NCI-H1092 (cell line): ENCODE results near the gene PTGER3.
"Not testable (repeated sequence)": the region's sequence is repeated elsewhere in the genome, so short reads cannot be mapped to it uniquely, and the experiment has no call there.

Experiments
- DNase-seq: peaks from one replicate; lab custom pipeline; 2025; lab: John Stamatoyannopoulos, UW

The PTGER3 gene

DNA sequence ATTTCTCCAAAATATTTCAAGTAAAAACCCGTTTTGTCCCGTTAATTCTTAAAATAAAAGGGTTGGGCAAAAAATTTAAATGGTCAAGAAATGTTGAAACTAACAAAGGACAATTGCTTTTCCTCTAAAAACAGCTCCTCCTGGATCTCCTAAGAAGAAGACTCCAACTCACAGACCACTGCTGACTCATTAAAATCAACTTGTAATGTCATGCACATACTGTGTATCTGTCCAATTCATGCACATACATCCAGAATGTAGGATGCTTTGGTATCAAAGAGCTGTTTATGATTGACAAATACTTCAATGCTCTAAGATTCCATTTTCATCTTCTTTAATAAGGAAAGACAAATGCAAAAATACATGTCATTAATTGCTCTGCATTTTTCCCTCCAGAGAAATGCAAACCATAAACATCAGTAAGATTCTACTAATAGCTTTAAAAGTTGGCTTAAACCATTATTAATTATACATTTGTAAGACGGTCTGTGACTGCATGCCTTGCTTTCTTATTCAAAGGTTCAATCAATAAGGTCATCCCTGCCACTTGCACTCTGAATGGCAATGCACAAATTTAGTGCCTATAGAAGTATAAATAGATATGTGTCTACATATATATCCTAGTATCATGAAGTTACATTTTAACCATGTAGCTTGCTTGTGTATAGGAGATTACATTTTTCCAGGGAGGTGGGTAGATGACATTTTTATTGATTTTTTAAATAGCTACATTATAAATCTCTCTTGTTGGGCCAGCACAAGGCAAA is 44.7 kb downstream of the PTGER3 start:
- DNase-seq: no peak

DNA sequence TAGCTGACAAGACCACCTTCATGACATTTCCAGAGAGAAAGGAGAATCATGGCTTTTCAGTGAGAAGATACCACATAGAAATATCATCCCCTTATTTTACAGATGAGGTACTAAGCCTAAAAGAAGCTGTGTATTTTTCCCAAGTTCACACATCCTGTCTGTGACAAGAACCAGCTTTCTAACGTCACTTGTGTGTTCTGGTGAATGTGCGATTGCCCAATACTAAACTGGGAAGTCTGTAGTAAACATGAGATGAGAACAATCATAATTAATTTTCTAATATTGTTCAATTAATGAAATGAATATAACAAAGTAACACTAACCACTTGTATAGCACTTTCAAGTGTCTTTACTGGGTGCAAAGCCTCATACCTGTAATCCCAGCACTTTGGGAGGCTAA is 46.0 kb downstream of the PTGER3 start:
- DNase-seq: no peak

DNA sequence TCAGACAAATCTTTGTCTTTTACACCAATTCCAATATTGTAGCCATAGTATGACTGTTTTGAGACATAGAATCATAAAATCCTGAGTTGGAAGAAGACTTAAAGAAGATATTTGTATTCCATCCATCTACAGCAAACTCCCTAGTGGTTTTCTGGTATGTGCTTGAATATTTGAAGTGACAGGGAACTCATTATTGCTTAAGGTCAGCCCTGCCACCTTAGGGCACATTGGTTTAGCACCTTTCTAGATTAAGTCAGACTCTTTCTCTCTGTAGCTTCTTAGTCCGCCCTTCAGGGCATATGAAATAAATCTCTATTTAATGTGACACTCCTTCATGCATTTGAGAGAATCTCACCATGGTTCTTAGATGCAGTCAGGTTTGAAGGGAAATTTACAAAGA is 49.8 kb downstream of the PTGER3 start:
- DNase-seq: no peak

DNA sequence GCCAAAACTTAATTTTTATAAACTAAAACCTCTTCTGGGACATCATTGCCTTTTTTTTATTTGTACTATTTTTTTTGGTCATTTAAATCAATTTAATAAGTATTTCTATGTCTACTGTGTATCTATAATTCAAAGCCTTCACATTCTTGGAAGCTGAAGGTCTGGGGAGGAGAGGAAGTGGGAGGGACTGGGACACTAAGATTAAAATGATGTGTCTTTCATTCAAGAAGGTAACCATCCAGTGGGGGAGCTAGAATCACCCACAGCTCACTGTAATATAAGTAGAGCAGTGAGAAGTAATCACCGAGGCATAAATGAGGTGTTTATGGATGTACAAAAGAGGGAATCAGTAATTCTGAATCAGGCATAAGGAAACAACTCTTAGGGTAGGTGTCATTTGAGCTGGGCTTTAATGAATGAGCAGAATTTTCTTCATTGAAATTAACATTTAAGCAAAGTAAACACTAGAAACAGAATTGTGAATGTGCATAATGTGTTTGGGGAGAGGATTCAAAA is 52.8 kb downstream of the PTGER3 start:
- DNase-seq: no peak

DNA sequence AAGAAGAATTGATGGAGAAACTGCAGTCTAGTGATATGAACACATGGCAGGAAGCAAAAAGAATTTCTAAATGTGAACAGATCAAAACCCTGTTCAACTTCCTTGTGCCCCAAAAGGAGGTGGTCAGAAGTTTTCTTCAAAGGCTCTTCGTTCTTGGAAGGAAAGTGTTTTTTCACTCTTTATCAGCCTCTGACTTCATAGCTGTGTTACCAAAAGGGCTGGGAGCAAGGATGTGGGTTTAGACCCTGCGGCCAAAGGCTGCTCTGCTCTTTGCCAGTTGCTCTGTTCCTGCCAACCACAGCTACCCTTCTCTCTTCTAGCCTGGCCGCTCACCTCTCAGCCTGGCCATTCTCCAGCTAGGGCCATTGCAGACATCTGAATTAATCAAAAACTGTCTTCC is 53.8 kb downstream of the PTGER3 start:
- DNase-seq: no peak

DNA sequence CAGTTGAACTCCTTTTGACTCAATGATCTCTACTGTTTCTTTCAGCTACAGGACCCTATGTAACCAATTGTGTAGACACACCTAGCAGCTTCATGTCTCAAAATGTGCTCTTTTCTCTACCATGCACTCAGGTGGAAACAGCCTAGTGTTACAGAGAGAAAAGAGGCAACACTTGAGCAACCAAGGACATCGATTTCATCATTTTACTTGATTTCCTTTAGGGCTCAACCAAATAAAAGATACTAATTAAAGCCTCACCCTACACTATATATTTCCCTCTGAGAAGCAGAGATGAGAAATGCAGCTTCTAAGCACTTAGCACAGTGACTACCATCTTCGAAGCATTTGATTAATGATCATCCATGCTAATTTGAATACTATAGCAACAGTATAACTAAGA is 55.1 kb downstream of the PTGER3 start:
- DNase-seq: no peak

DNA sequence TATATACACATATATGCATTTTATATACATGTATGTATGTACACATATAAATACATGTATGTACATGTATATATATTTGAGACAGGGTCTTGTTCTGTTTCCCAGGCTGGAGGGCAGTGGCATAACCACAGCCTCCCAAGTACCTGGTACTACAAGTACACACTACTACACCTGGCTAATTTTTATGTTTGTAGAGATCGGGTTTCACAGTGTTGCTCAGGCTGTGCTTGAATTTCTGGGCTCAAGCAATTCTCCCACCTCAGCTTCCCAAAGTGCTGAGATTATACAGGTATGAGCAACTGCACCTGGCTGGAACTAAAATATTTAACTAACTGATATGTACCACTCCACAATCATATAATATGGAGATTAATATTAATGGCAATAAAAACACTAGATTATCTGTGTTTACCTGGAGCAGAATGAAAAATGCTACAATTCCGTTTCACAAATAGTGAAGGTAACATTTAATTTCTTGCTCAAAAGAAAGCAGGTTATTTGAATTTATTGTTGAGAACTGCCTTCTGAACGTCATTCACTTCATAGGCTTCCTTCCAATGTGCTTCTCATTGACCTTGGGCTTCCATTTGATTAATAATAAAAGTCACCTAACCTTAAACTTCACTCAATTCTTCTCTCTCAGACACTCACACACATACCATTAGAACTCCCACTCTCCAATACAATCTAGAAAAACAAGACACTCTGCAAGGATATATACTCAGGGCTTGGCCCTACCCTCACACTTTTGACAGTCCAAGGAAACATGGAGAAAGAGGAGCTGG is 57.0 kb downstream of the PTGER3 start:
- no peak for DNase-seq

DNA sequence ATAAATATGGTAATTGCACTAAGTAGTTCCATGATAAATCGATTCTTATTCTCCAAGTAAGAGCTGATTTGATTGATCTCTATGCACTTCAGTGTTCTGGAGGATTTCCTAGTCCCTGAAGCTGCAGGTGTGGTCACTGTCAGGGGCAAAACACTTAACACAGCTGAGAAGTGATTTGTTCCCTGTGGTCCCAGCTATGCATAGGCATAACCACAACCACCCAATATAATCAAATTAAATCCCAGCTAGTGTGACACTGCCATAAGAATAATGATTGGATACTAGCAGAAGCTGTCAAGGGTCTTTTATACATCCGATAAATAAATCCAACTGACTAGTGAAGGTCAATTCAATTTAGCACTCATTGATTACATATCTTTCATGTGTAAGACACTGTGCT is 60.1 kb downstream of the PTGER3 start:
- no peak for DNase-seq

DNA sequence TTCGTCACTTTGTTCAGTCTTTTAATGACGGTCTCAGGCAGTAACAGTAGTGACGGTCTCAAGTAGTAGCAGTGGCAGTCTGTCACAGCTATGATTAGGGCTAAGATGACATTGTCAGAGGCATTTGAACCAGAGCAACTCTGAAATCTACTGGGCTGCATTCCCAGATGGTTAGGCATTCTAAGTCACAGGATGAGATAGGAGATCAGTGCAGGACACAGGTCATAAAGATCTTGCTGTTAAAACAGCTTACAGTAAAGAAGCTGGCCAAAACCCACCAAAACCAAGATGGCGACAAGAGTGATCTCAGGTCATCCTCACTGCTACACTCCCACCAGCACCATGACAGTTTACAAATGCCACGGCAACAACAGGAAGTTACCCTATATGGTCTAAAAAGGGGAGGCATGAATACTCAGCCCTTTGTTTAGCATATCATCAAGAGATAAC is 61.8 kb downstream of the PTGER3 start:
- not testable (repeated sequence) for DNase-seq

DNA sequence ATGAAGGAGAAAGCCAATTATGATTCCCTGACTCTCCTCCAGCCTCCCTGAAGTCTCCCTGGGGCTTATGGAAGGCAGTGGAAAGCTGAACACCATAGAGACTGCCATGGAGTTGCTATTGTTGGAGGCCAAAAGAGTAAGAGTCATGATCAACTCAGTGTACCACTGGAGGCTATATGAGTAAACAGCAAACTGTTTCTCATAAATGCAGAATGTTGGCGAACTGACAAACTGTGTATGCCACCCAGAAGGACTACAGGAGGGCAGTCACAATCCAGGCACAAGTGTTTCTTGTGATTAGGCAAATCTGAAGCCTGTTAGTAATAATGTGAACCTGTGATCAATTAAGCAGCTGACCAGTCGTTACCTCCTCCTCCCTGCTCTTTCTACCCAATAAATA is 62.3 kb downstream of the PTGER3 start:
- DNase-seq: not testable (repeated sequence)

DNA sequence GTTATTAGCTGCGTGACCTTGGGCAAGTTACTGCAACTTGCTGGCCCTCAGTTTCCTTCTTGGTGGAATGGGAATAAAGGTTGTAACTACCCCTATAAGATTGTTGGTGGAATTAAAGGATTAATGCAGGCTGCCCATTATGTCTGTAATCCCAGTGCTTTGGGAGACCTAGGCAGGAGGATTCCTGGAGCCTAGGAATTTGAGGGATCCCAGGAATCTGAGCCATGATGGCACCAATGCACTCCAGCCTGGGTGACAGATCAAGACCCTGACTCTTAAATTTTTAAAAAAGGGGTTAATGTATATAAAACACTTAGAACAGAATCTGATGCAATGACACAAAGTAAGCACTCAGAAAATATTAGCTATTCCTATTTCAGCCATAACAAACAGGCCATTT is 67.3 kb downstream of the PTGER3 start:
- DNase-seq: no peak

DNA sequence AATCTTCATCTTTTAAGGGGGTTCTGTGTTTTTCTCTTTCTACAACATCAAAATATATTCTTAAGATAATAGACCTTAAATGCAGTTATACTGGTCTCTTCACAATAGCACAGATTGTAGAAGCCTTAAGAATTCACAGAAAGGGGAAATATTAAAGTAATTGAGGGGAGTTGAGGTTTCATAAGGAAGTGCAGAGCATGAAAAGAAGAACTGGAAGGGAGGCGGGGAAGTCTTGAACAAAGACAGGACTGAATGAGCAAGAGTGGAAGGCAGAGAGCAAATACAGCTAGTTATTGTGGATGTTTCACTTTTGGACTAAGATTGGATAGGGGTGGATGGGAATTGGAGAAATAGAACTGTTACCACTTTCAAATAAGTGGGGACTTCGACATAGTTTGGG is 67.7 kb downstream of the PTGER3 start:
- DNase-seq: no peak

DNA sequence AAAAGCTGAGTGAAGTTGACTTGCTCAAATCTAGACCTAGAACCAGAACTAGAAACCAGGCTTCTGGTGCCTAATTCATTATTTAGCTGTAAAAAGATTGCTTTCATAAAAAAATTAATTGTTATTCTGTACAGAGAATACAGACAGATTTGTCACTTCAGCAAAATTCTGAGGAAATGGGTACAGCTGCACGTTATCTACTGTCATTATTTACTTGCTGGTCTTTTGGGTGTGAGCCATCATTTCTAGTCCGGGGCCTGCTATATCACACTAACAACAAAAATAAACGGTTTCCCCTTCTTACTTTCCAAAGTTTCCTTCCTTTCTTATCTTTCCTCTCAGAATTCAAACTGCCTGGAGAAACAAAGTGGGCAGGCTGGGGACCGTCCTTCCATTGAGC is 68.3 kb downstream of the PTGER3 start:
- DNase-seq: no peak

DNA sequence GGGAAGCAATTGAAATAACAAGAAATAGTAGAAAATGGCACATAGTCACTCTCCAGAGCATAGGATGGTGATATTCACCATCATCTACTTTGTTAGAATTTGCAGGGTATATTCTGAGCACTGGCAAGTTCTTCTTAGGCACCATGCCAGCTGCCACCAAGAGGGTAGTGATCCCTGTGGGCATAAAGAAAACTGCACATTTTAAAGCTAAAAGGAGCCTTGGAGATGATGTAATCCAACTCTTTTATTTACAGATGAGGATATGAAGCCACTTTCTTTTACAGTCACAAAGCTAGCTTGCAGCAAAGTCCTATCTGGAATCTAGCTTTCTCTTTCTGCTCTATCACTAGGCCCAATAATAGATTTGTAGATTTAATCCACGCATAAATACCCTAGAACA is 69.0 kb downstream of the PTGER3 start:
- DNase-seq: no peak

DNA sequence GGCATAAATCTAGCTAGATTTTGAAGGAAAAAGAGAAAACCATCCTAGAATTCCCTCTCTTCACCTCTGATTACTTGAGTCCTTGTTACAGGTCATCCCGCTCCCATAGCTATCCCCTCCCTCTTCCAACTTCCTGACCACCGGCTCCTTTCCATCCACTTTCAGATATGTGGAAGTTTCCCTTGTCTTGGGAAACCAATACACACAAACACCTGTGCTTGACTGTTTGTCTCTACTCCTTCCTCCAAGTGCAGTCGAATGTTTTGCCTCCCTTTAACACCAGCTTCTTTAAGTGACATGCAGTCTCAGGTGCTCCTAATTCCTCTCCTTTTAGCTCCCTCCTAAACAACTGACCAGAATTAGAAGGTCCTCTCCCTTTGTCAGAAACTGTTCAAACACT is 70.0 kb downstream of the PTGER3 start:
- no peak for DNase-seq

DNA sequence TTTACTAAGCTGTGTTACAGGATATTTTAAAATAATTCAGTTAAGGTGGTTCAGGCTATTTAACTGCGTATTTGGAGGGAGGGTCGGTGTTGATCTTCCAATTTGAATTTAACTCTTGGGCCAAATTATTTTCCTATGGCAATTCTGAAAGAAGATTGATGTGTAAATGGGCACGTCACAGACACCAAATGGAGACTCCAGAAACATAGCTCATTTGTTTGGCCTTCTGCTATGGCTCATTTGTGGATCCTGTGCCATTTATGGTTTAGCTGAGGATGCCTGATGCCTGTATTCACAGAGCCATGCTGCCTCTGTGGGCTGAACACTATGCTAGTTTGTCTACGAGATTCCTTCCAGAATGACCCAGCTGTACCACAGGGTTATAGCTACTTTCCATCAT is 70.6 kb downstream of the PTGER3 start:
- DNase-seq: no peak

DNA sequence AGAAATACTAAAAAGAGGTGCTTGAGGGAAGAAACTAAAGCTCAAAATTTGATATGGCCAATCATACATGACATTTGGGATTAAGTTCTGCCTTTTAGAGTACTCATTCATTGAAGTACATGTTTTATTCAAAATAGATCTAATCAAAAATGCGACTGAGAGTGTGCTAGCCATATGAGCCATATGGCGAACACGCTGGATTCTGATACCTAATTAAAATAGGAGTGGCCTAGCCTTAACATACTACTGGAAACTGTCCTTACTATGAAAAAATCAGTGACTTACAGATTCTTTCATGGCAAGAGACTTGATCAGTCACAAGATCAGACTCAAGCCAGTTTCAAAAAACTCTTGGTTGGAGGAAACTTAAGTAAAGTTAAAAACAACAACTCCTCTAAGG is 73.9 kb downstream of the PTGER3 start:
- DNase-seq: no peak

DNA sequence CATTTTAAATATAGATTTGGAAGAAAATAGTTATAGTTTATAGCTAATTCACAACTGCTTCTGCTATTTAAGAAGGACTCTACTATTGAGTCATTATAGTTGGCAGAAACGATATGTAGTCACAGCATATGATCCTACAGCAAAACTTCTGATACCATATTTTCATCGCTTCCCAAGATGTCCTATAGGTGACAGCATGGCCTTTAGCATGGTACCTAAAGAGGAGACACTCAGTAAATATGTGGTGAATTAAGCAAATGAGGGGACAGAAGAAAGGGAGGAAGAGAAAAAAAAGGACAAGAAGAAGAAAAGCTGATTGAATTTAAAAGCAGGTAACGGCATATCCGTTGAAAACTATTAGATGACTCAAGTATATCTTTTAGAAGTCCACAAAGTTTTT is 77.2 kb downstream of the PTGER3 start:
- DNase-seq: no peak

DNA sequence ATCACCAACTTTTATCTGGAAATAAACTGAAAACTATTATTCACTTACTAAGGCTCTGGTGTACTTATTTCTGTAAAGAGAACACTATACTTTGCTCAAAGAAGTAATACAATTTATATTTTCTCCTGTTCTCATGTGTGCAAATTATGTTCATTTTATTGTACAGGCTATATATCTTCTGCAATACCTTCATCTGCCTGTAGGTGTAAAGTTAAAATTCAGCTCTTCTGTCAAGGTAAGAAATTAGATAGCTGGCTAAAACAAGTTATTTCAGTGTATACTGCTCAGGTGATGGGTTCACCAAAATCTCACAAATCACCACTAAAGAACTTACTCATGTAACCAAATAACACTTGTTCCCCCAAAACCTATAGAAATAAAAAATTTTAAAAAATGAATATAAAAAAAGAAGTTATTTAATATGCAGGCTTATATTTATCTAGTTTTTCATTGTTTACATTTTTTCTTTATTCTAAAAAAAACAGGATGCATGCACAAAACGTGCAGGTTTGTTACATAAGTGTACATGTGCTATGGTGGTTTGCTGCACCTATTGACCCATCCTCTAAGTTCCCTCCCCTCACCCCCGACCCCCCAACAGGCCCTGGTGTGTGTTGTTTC is 81.5 kb downstream of the PTGER3 start:
- no peak for DNase-seq

DNA sequence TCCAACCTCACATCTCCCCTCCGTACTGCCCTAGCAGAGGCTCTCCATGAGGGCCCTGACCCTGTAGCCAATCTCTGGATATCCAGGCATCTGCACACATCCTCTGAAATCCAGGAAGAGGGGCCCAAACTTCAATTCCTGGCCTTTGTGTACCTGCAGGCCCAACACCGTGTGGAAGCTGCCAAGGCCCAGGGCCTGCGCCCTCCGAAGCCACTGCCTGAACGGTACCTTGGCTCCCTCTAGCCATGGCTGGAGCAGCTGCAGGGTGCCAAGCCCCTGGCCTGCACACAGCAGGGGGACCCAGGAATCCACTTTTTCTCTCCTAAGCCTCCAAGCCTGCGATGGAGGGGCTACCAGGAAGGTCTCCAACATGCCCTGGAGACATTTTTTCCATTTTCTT is 84.2 kb downstream of the PTGER3 start:
- DNase-seq: no peak

DNA sequence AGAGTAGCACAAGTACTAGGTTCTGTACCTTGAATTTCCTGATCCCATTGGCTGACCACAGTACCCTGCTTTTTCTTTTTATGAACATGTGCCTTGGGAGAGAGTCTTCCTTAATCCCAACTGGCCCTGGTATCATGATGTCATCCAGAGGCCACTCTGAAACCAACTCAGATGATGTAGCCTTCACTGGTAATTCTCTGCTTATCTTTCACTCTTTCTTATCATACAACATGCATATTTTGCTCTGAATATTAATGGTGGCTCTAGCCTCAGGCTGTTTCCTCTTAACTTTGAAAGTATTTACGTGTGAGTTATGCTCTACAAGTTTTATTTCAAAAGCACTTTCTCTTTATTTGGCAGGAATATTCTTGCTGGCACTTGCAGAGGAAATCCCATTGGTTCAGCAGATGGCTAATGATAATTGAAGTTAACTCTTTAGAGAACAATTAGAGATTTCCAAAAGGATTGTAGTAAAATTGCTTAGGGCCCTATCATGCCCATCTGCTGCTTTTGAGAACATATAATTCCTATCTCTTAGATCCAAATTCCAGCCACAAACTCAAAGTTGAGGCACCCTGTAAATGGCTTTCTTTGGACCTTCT is 86.1 kb downstream of the PTGER3 start:
- no peak for DNase-seq

DNA sequence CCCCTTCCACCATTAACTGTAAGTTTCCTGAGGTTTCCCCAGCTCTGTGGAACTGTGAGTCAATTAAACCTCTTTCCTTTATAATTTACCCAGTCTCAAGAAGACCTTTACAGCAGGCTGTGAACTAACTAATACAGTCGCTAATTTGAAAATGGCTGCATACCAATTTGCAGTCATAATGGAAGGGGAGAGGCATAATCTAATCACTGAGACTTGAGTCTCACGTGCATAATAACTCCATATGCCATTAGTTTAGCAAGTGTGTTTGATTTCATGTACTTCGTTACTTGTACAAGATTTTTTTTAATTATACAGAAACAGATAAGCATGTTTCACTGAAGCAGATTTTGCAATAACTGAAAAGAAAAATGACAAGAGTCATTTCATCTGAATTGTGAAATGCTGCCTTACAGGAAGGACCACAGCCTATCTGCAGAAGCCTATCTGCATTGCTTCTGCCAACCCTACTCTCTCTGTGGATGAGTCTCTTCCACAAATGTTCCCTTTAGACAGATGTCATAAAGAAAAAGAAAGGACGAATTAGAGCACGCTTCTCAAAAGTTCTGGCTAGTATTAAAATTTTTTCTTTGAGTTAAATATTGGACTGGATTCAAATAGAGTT is 99.1 kb downstream of the PTGER3 start:
- DNase-seq: no peak
